ENCODE measurements around the gene CDC42EP3.

Gene CDC42EP3

DNA sequence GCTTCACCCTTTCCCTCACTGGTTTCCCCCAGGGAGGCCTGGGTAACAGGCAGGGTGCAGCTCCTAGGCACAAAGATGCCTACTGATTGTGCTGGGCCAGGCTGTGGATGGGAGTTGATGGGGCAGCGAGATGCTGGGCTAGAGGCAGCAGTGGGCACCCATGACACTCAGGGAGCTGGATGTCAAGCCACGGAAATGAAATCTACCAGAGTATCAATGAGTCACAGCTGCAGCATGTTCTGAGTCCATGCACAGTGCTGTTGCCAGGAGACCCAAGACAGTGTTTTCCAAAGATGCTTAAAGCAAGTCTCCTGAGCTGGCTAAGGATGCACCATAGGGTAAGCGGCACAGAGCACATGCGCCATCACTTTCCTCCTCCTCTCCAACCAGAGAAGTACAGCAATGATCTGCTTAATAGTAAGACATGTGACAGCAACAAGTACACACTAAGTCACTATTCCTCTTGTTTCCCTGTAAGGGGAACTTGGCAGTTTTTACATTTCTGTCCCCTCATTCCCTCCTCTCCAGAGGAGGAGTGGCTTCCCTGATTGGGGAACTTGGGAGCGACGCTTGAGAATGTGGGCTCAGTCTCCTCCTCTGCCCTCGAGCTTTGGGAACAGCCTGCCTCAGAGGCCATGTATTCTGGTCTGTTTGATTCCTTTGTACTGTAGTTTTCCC lies 57.2 kb downstream of the CDC42EP3 start:
- no peak for DNase-seq

DNA sequence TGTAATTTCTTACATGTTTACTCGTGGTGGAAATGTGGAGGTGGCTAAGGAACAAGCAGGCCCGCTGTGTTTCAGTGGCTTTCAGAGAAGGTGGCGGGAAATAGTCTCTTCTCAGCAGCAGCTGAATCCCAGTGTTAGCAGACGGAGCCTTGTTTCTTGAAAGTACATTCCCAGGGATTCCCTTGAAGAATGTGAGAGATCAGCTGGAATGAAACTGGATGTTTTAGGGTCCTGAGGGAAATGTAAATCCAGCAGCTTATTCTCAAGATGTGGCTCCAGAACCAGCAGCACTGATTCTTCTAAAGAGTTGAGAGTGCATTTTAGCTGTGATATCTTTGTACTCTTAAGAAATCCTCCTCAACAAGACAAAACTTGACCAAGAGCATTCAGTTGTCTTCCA lies 59.1 kb downstream of the CDC42EP3 start:
- DNase-seq, result no peak

DNA sequence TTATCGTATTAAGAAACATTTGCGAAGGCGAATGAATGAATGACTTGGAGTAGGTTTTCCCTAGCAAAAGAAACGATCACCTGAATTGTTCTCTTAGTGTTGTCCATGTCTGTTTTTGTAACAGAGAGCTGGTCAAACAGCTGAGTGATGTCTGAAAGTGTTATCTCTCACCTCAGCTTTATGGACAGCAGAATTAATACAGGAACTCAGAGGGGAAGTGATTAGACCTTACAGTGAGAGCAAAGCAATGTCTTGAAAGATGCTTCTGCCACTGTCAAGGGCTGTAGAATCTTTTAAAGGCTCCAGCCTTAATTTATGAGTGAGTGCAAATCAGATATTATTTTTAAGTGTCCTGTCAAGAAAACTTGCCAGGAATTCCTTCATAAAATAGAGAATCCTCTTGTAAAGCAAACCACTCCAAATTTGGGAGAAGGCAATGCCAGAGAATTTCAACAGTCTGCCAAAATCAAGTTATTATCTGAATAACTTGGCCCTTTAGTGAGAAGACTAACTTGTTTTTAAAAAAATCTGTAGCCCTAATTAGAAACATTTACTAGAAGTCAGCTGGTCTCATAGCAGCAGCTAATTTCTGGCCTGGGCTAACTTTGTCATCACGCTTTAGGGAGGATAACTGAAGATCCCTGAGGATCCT lies 60.7 kb downstream of the CDC42EP3 start:
- DNase-seq, result no peak

DNA sequence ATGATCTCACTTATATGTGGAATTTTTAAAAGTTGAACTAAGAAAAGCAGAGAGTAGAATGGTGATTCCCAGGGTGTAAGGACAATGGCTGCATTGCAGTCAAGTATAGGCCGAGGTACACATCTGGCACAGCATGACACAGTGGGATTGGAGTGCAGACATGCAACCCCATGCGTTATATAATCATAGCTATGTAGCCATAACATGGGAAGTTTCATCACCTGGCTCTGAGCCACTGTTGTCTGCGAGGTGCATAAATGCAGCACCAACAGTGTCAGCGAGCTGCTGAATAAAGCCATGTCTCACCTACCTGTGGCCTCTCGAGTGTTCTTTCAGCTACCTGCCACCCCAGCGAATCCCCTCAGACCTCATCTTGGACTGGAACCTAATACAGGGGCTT lies 61.7 kb downstream of the CDC42EP3 start:
- DNase-seq, result no peak

DNA sequence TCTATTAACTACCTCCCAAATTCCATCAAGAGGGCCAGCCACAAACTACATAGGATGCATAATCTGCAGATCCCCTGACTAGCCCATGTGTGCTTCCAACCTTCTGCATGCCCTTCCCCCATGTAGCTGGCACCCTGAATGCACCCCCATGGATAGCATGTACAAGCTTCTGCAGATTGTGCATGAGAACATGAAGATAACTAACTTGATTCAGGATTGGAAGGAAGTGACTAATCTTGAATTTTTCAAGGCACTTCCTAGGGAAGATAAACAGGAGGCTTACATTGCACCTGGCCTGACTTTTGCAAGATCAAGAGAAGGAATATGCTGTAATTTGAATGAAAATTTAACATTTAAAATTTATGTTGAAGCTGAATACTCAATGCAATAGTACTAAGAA lies 66.7 kb downstream of the CDC42EP3 start:
- DNase-seq, result no peak

DNA sequence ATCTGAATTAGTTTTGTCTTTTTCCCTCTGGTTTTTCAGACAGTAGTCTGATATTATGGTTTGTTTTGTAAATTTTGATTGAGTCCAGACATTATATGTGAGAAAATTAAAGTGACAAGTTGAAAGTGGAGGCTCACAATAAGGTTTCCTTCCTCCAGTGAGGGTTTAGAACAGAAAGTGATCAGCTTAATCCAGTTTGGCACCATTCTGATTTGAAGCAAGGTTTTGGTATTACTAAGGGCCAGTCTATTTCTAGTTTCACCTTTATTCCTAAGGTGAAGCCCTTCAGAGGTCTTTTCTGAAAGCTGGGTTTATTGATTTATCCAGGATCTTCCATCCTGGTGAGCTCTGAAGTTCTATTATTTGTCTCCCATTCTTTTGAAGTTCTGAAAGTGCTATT lies 68.7 kb downstream of the CDC42EP3 start:
- DNase-seq, result no peak

DNA sequence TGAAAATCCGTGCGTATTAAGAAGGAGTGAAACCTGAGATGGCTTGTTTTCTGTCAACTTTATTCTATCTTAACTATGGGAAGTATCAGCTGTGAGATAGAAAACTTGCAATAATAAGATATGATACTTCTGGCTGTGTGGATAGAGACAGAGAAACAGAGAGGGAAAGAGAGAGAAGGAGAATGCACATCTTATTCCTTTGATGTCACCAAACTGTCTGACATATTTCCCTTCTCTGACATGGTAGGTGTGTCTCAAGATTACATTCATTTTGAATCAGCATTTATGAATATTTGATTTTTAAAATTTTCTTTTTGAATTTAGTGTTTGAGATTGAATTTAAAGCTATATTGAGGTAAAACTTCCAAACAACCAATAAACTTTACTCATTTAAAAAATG lies 69.4 kb downstream of the CDC42EP3 start:
- DNase-seq, result no peak

DNA sequence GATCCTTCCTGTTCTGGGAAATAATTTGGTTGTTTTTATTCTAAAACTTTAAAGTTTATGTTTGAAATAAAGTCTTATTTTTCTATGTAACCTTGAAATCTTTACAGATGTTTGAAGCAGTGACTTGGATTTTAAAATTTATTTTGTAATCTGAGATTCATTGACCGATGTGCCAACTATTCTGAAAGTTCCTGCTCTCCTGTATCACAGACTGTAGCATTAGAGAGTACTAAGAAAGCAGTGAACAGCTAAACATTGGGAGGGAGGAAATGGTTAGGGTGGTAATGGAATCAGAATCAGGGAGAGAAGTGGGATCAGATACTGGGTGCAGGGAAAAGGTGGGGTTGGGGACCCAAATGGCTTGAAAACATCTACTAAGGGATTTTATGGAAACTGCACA lies 69.9 kb downstream of the CDC42EP3 start:
- DNase-seq, result no peak

DNA sequence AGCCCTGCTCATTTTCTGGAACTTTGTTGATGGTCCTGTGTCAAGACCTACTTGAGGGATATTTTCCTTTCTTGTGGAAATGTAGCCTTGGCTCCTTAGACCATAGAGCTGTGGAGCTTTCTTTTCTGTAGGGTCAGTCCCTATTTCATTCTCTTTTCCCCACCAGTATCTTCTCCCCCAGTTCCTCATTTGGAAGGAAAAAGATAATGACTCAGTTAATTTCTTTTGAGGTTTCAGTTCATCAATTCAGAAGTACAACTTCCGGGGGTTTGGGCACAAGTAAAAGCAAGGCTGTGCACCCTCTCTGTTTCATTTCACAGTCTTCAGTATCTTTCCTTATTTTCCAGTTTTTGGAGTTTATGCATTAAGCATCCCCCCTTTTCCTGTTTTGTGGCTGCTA lies 70.7 kb downstream of the CDC42EP3 start:
- no peak for DNase-seq

DNA sequence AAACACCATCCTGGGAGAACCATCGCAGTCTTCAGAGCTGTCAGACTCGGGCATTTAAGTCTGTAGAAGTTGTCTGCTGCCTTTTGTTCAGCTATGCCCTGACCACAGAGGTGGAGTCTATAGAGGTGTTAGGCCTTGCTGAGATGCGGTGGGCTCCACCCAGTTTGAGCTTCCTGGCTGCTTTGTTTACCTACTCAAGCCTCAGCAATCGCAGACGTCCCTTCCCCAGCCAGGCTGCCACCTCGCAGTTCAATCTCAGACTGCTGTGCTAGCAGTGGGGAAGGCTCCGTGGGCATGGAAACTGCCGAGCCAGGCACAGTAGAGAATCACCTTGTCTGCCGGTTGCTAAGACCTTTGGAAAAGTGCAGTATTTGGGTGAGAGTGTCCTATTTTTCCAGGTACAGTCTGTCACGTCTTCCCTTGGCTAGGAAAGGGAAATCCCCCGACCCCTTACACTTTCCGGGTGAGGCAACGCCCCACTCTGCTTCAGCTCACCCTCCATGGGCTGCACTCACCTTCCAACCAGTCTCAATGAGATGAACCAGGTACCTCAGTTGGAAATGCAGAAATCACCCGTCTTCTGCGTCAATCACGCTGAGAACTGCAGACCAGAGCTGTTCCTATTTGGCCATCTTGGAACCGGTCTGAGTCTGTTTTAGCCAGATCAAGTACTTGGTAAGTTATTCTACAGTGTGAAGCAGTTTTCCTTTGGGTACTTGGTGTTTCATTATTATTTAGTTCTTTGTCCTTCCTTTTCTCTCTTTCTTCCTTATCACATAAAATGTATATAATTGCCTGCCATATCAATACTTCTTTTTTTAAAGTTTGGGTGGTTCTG lies 71.5 kb downstream of the CDC42EP3 start:
- DNase-seq, result peak; percentile 26

DNA sequence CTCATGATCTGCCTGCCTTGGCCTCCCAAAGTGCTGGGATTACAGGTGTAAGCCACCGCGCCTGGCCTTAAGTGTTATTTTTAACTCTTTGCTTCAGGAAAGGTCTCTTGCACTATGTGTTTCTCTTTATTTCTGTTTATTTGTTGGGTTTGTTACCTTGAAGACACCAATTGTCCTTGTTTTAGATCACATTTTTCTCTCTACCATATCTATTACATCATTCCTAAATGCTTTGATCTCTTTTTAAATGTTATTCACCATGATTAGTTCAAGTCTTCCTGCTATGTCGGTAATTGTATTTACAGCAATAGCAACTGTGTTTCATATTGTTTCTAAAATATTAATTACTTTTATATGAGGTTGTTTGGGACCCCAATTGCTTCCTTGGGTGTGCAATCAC lies 77.7 kb downstream of the CDC42EP3 start:
- DNase-seq, result no peak

DNA sequence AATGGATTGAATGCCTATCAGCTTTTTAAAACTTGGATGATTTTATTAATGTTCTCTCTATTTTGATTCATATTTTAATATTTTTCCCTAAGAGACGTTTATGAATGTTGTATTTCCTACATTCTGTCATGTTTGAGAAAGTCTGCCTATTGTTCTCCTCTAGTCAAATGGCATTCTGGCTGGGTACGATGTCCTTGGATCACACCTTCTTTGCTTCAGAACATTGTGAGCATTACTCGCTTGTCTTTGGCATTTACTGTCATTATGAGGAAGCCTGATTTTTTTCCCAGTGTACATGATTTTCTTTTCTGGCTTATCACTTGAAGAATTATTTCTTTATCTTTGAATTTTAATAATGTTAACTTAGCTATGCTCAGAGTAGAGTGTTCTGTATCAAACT lies 78.4 kb downstream of the CDC42EP3 start:
- no peak for DNase-seq

Measured in activated T-cell treated with anti-CD3 and anti-CD28 coated beads for 4 hours (primary cell).